H9 (cell line): ENCODE data around the gene NACC2. TPM values are rescaled to one million over a fixed set of nuclear protein-coding genes. Genes with fewer than 3 reads are reported as not detected.

Source experiments
- DNase-seq: peaks from one replicate; pipeline ENCODE4 v3.0.0-alpha.2; 2017
- H2AFZ ChIP-seq: one replicate; pipeline ENCODE4 v1.6.1; 2013; ENCODE audit warnings: mild to moderate bottlenecking, low read length, control low read depth, moderate library complexity
- H2AK5ac ChIP-seq: 2 replicates; pipeline ENCODE4 v1.6.1; 2013; ENCODE audit warnings: low read length, control low read depth, mixed read lengths; ENCODE audit not compliant: insufficient read length
- H2BK120ac ChIP-seq: one replicate; pipeline ENCODE4 v1.6.1; 2013; ENCODE audit warnings: low read depth, mild to moderate bottlenecking, low read length, control low read depth, inconsistent platforms; ENCODE audit not compliant: poor library complexity, severe bottlenecking
- H2BK12ac ChIP-seq: 2 replicates; pipeline ENCODE4 v1.6.1; 2013; ENCODE audit warnings: low read length, control low read depth, mixed read lengths, low read depth; ENCODE audit not compliant: insufficient read length
- H2BK15ac ChIP-seq: 2 replicates; pipeline ENCODE4 v1.6.1; 2013; ENCODE audit warnings: low read depth, low read length, control low read depth
- H2BK20ac ChIP-seq: one replicate; pipeline ENCODE4 v1.6.1; 2013; ENCODE audit warnings: low read depth, mild to moderate bottlenecking, low read length, control low read depth, inconsistent platforms; ENCODE audit not compliant: poor library complexity, severe bottlenecking
- H2BK5ac ChIP-seq: 2 replicates; pipeline ENCODE4 v1.6.1; 2013; ENCODE audit warnings: low read length, control low read depth, mixed read lengths; ENCODE audit not compliant: insufficient read length
- H3K14ac ChIP-seq: 2 replicates; pipeline ENCODE4 v1.6.1; 2013; ENCODE audit warnings: low read length, control low read depth; ENCODE audit not compliant: insufficient read depth
- H3K18ac ChIP-seq: 2 replicates; pipeline ENCODE4 v1.6.1; 2013; ENCODE audit warnings: low read depth, mild to moderate bottlenecking, mixed read lengths, low read length, control low read depth; ENCODE audit not compliant: insufficient read length
- H3K23ac ChIP-seq: 2 replicates; pipeline ENCODE4 v1.6.1; 2013; ENCODE audit warnings: low read length, control low read depth, mixed read lengths, low read depth; ENCODE audit not compliant: insufficient read length
- H3K23me2 ChIP-seq: 2 replicates; pipeline ENCODE4 v1.6.1; 2013; ENCODE audit warnings: low read depth, mild to moderate bottlenecking, mixed read lengths, low read length, control low read depth; ENCODE audit not compliant: insufficient read length, poor library complexity, severe bottlenecking
- H3K27ac ChIP-seq: 2 replicates; pipeline ENCODE4 v1.5.1; 2013; ENCODE audit warnings: low read length, control low read depth, mixed read lengths, low read depth; ENCODE audit not compliant: insufficient read length
- H3K27me3 ChIP-seq: 2 replicates; pipeline ENCODE4 v1.6.1; 2013; ENCODE audit warnings: low read length, control low read depth, inconsistent platforms; ENCODE audit not compliant: insufficient read depth
- H3K4ac ChIP-seq: 2 replicates; pipeline ENCODE4 v1.6.1; 2013; ENCODE audit warnings: low read depth, mild to moderate bottlenecking, control low read depth, inconsistent platforms, low read length, moderate library complexity
- H3K4me1 ChIP-seq: 2 replicates; pipeline ENCODE4 v1.6.1; 2013; ENCODE audit warnings: low read length, control low read depth, inconsistent platforms; ENCODE audit not compliant: insufficient read depth
- H3K4me2 ChIP-seq: 2 replicates; pipeline ENCODE4 v1.6.1; 2013; ENCODE audit warnings: low read length, control low read depth, mixed read lengths; ENCODE audit not compliant: insufficient read length, insufficient read depth
- H3K56ac ChIP-seq: 2 replicates; pipeline ENCODE4 v1.6.1; 2013; ENCODE audit warnings: low read depth, mild to moderate bottlenecking, mixed read lengths, low read length, control low read depth; ENCODE audit not compliant: insufficient read length
- H3K79me1 ChIP-seq: 2 replicates; pipeline ENCODE4 v1.6.1; 2013; ENCODE audit warnings: low read depth, mild to moderate bottlenecking, moderate library complexity, low read length, control low read depth, inconsistent platforms; ENCODE audit not compliant: insufficient read depth, poor library complexity, severe bottlenecking
- H3K79me2 ChIP-seq: 2 replicates; pipeline ENCODE4 v1.6.1; 2013; ENCODE audit warnings: low read length, control low read depth, inconsistent platforms; ENCODE audit not compliant: insufficient read depth
- H3K9ac ChIP-seq: 2 replicates; pipeline ENCODE4 v1.6.1; 2013; ENCODE audit warnings: low read length, control low read depth, mixed read lengths; ENCODE audit not compliant: insufficient read length; ENCODE audit errors: extremely low read depth
- H3K9me3 ChIP-seq: one replicate; pipeline ENCODE4 v1.6.1; 2013; ENCODE audit warnings: low read depth, low read length, inconsistent platforms; ENCODE audit not compliant: control insufficient read depth
- H3T11ph ChIP-seq: one replicate; pipeline ENCODE4 v1.6.1; 2013; ENCODE audit warnings: mild to moderate bottlenecking, low read length, control low read depth, inconsistent platforms
- H4K20me1 ChIP-seq: one replicate; pipeline ENCODE4 v1.6.1; 2013; ENCODE audit not compliant: control insufficient read depth, insufficient read length, insufficient read depth
- H4K5ac ChIP-seq: 2 replicates; pipeline ENCODE4 v1.6.1; 2013; ENCODE audit warnings: low read depth, mild to moderate bottlenecking, mixed read lengths, low read length, control low read depth; ENCODE audit not compliant: insufficient read length
- H4K8ac ChIP-seq: replicated peaks from 2 replicates; pipeline ENCODE4 v1.6.1; 2013; ENCODE audit warnings: low read length, control low read depth, mixed read lengths, low read depth; ENCODE audit not compliant: insufficient read length
- H4K91ac ChIP-seq: 2 replicates; pipeline ENCODE4 v1.6.1; 2013; ENCODE audit warnings: low read depth, mild to moderate bottlenecking, moderate library complexity, mixed read lengths, low read length, control low read depth; ENCODE audit not compliant: insufficient read length
- H3K27ac Mint-ChIP-seq, 3 experiments: 2 replicates in 2 of 3; 3 replicates in 1 of 3; pipeline ENCODE4 v1.8.0; 2020 to 2021; ENCODE audit warnings: mixed read lengths in 3 of 3, mild to moderate bottlenecking in 1 of 3, moderate library complexity in 1 of 3
- H3K27me3 Mint-ChIP-seq: 2 replicates; pipeline ENCODE4 v1.8.0; 2021; ENCODE audit warnings: low read depth, mild to moderate bottlenecking, moderate library complexity, mixed read lengths
- H3K36me3 Mint-ChIP-seq, 3 experiments: 2 replicates in 2 of 3; 3 replicates in 1 of 3; pipeline ENCODE4 v1.8.0; 2020 to 2021; ENCODE audit warnings: low read depth in 3 of 3, mixed read lengths in 3 of 3; ENCODE audit not compliant: insufficient read depth in 1 of 3
- H3K4me1 Mint-ChIP-seq, 2 experiments: 2 replicates each; pipeline ENCODE4 v1.8.0; 2020; ENCODE audit warnings: mixed read lengths in 2 of 2
- H3K4me3 Mint-ChIP-seq, 2 experiments: 2 replicates in 1 of 2; 3 replicates in 1 of 2; pipeline ENCODE4 v1.8.0; 2020 to 2021; ENCODE audit warnings: mild to moderate bottlenecking in 2 of 2, mixed read lengths in 2 of 2, moderate library complexity in 1 of 2
- H3K9me3 Mint-ChIP-seq, 2 experiments: 2 replicates in 1 of 2; 3 replicates in 1 of 2; pipeline ENCODE4 v1.8.0; 2020; ENCODE audit warnings: mild to moderate bottlenecking in 2 of 2, mixed read lengths in 2 of 2, moderate library complexity in 1 of 2
- CTCF ChIP-seq: fragments of 200-600 bp; sonication (generic); conservative IDR thresholded peaks from 3 replicates; pipeline ENCODE4 v1.8.0; 2021; ENCODE audit warnings: antibody characterized with exemption, mild to moderate bottlenecking
- WGBS: extraction: QIAGEN DNeasy Blood & Tissue Kit; methylation state at CpG from one replicate; pipeline ENCODE4 v1.1.7; 2013; ENCODE audit warnings: missing lambda C conversion rate, low lambda C conversion rate, mixed read lengths; ENCODE audit not compliant: insufficient read length; ENCODE audit errors: extremely low coverage; 5-methylcytosine and 5-hydroxymethylcytosine counted together
- total RNA-seq: library from RNA; stranded (reverse); gene quantifications from 2 replicates; pipeline ENCODE4 v1.2.1, GENCODE V29; 2021

Gene NACC2
- total RNA-seq, 1 experiment from 2014 or later, result 11.5 TPM

DNA sequence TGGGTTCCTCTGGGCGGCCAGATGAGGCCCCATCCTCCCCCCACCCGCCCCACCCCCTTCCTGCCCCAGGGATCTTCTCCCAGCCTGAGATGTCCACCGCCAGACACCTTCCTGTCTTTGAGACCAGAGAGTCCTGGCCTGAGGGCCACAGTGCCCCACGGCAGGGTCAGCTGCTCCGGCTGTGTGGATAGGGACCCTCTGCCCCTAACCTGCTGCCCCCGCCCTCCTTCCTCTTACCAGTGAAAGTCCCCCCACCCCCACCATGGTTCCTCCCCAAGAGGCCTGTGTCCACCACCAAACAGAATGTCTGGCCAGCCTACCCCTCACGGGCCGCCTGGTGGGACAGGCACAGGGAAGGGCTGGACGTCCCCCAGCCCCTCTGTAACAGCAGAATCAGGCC lies 90.9 kb downstream of the NACC2 start:
- TF ChIP-seq CTCF, result no peak

More for the DNA sequence above, 90.9 kb downstream of the NACC2 start:
- Histone ChIP-seq H3K23ac (no peak overlapping the region), H3K14ac (peak overlapping the region; percentile 70; the same call in 1 of the 2 replicates), H3K18ac (peak overlapping the region; percentile 68), H3K23me2 (no peaks in the 10 kb centered on the region), H3K4me1 (no peaks in the 10 kb centered on the region; the same call in 1 of the 2 replicates), H2BK120ac (no peak overlapping the region), H4K91ac (no peak overlapping the region), H3T11ph (no peak overlapping the region), H2BK20ac (no peak overlapping the region), H3K27ac (no peak overlapping the region), H2BK12ac (no peak overlapping the region), H3K79me1 (no peaks in the 10 kb centered on the region), H3K4ac (no peak overlapping the region), H2AFZ (no peak overlapping the region), H3K9ac (no peak overlapping the region), H2BK15ac (no peak overlapping the region), H3K56ac (no peak overlapping the region), H4K20me1 (no peaks in the 10 kb centered on the region), H3K9me3 (no peaks in the 10 kb centered on the region), H2AK5ac (no peak overlapping the region), H3K4me2 (no peak overlapping the region), H3K27me3 (no peaks in the 10 kb centered on the region), H2BK5ac (no peak overlapping the region), H4K5ac (no peak overlapping the region), H4K8ac (no peak overlapping the region), H3K79me2 (no peaks in the 10 kb centered on the region)
- 0 out of 7 replicates have a peak, but pooled peaks cover 0 to 4% (median 0%) of the 10 kb centered on the region in 3 experiments for H3K36me3 Mint-ChIP-seq
- H3K4me1 Mint-ChIP-seq, result peaks cover 39 to 57% of the 10 kb centered on the region in 2 experiments
- no peak for DNase-seq
- no peaks in the 10 kb centered on the region for H3K27me3 Mint-ChIP-seq
- WGBS, result no CpG with 5 or more reads among the region's 9 CpGs
- H3K9me3 Mint-ChIP-seq, result no peaks in the 10 kb centered on the region; a peak in 1 of 5 replicates
- H3K4me3 Mint-ChIP-seq, result peak overlapping the region in 1 of 2 experiments; percentile 12; a peak in 2 of 5 replicates
- 0 out of 7 replicates have a peak overlapping the region, but pooled peaks of 1 of the 3 experiments have one; percentile 44 for H3K27ac Mint-ChIP-seq
